WI38 (cell line): ENCODE measurements around the gene ROBO3.

Experiments
- H3K4me3 ChIP-seq: 2 replicates; pipeline ENCODE4 v1.5.1; 2011; ENCODE audit warnings: low read depth, mild to moderate bottlenecking, control low read depth, low read length
- CTCF ChIP-seq: IDR thresholded peaks from 2 replicates; pipeline ENCODE4 v1.5.1; 2012; ENCODE audit warnings: low read depth, mild to moderate bottlenecking, control low read depth, low read length

Gene ROBO3

GRCh38 chr11:124838805-124839127, 26.5 kb upstream of the ROBO3 start:
- H3K4me3 ChIP-seq: no peak overlapping the region
- no peak for TF ChIP-seq CTCF

GRCh38 chr11:124839128-124839971, 25.9 kb upstream of the ROBO3 start:
- H3K4me3 ChIP-seq: peak overlapping the region; percentile 39

GRCh38 chr11:124839972-124840621, 25.1 kb upstream of the ROBO3 start:
- H3K4me3 ChIP-seq: peak overlapping the region; percentile 39
- no peak for TF ChIP-seq CTCF

More at GRCh38 chr11:124839128-124839971, 25.9 kb upstream of the ROBO3 start:
- TF ChIP-seq CTCF: no peak

GRCh38 chr11:124840666-124841065, 24.6 kb upstream of the ROBO3 start:
- H3K4me3 ChIP-seq: no peak overlapping the region
- TF ChIP-seq CTCF: no peak

GRCh38 chr11:124841201-124841600, 24.0 kb upstream of the ROBO3 start:
- TF ChIP-seq CTCF: no peak
- H3K4me3 ChIP-seq: no peak overlapping the region

- no peak for TF ChIP-seq CTCF
- no peak overlapping the region for H3K4me3 ChIP-seq
Observed at GRCh38 chr11:124841840-124842239, 23.4 kb upstream of the ROBO3 start.

GRCh38 chr11:124842305-124842704, 22.9 kb upstream of the ROBO3 start:
- TF ChIP-seq CTCF: no peak
- no peak overlapping the region for H3K4me3 ChIP-seq
